Thyroid gland (tissue), 4 donors: ENCODE results near the gene CDK3. TPM values are rescaled to one million over a fixed set of nuclear protein-coding genes. Genes with fewer than 3 reads are reported as not detected.
A peak's percentile ranks its signal among the peaks of the same experiment; 100 is the strongest.

Source experiments
- DNase-seq, 2 donors: peaks; one replicate each; pipeline ENCODE4 v3.0.0-alpha.2; 2019
- H3K27ac ChIP-seq, 3 donors: fragments of 200-600 bp; sonication (generic); 1 replicate in 2 of 3; 2 replicates in 1 of 3; pipeline ENCODE4 v1.5.1; 2016 to 2019; ENCODE audit warnings: mild to moderate bottlenecking in 1 of 3, moderate library complexity in 1 of 3
- H3K27me3 ChIP-seq: fragments of 200-600 bp; sonication (generic); one replicate; pipeline ENCODE4 v1.5.1; 2019
- H3K36me3 ChIP-seq, 2 donors: fragments of 200-600 bp; sonication (generic); one replicate each; pipeline ENCODE4 v1.5.1; 2016 to 2019
- H3K4me1 ChIP-seq, 2 donors: fragments of 200-600 bp; sonication (generic); one replicate each; pipeline ENCODE4 v1.5.1; 2017 to 2019
- H3K4me3 ChIP-seq, 3 donors: fragments of 200-600 bp; sonication (generic); replicated peaks in 1 of 3; 1 replicate in 2 of 3; 2 replicates in 1 of 3; pipeline ENCODE4 v1.5.1; 2016; ENCODE audit warnings: mild to moderate bottlenecking in 1 of 3
- H3K9me3 ChIP-seq: fragments of 200-600 bp; sonication (generic); one replicate; pipeline ENCODE4 v1.5.1; 2017
- CTCF ChIP-seq, 6 experiments: fragments of 200-600 bp in 3 of 6; fragments of 450-650 bp in 3 of 6; sonication (generic) in 3 of 6; IDR thresholded peaks; one replicate each; pipeline ENCODE4 v1.5.1; 2016 to 2019; ENCODE audit warnings: antibody characterized with exemption in 6 of 6, mild to moderate bottlenecking in 2 of 6, inconsistent platforms in 1 of 6, moderate library complexity in 1 of 6
- POLR2A ChIP-seq, 2 donors: fragments of 450-650 bp; IDR thresholded peaks; one replicate each; pipeline ENCODE4 v1.6.1; 2017; ENCODE audit warnings: antibody characterized with exemption in 2 of 2, mild to moderate bottlenecking in 2 of 2, moderate library complexity in 1 of 2
- WGBS, 2 donors: methylation state at CpG; one replicate each; pipeline ENCODE4 v1.1.5; 2017; 5-methylcytosine and 5-hydroxymethylcytosine counted together
- intact Hi-C: fragments of 100-400 bp; cut with DNase I; formaldehyde crosslinking; loops from one replicate; pipeline ENCODE4 v1.15.1; 2023
- total RNA-seq, 4 donors: library from RNA; depleted of rRNA; stranded (reverse); fragments of >200 nt; gene quantifications; one replicate each; pipeline ENCODE4 v1.2.3, GENCODE V29; 2016

The CDK3 gene
- total RNA-seq, 4 donors from 2014 or later: 3.1 to 9.7 (median 9.3) TPM

GRCh38 chr17:76025294-76025693, 24.6 kb downstream of the CDK3 start:
- Histone ChIP-seq H3K9me3 (no peaks in the 10 kb centered on the region), H3K4me3 (no peak overlapping the region), H3K27me3 (no peaks in the 10 kb centered on the region), H3K36me3 (peaks cover 0 to 3% of the 10 kb centered on the region in 2 donors), H3K27ac (no peak overlapping the region), H3K4me1 (peaks cover 9 to 11% of the 10 kb centered on the region in 2 donors)
- no peak for TF ChIP-seq POLR2A (IDR thresholded peaks at IDR 0.05)
- TF ChIP-seq CTCF (IDR thresholded peaks at IDR 0.05): no peak
- no peak for DNase-seq
- intact Hi-C loops: no loop called here
- 90 to 95% methylated on average over 6 to 8 of the region's 12 CpGs for WGBS, 2 donors

- WGBS, 2 donors: 17 to 32% methylated on average over 1 to 6 of the region's 15 CpGs
- peak overlapping the region; percentile 15 to 82 (median 68) for H3K27ac ChIP-seq
- intact Hi-C loops: no loop called here
- H3K9me3 ChIP-seq: no peaks in the 10 kb centered on the region
- H3K36me3 ChIP-seq: peaks cover 0 to 3% of the 10 kb centered on the region in 2 donors
- H3K27me3 ChIP-seq: no peaks in the 10 kb centered on the region
- TF ChIP-seq POLR2A (IDR thresholded peaks at IDR 0.05): no peak
- peak in 3 of 6 experiments; percentile 34 to 51 (median 41) for TF ChIP-seq CTCF (IDR thresholded peaks at IDR 0.05)
- peaks cover 9 to 11% of the 10 kb centered on the region in 2 donors for H3K4me1 ChIP-seq
- DNase-seq: peak; percentile 69 to 75
- H3K4me3 ChIP-seq: peak overlapping the region in 2 of 3 donors; percentile 18 to 34
Observed at GRCh38 chr17:76026714-76027158, 26.1 kb downstream of the CDK3 start.

GRCh38 chr17:76027159-76027839, 26.6 kb downstream of the CDK3 start, which contains the start of gene EVPL:
TSS of gene EVPL (minus strand) at chr17:76027306. CDS start at chr17:76027198, 108 bp downstream.
- peak; percentile 97 to 98 for DNase-seq
- Histone ChIP-seq H3K4me3 (peak within 1 kb of the TSS in 2 of 3 donors; percentile 18 to 34), H3K27me3 (no peaks in the 10 kb centered on the region), H3K36me3 (peaks cover 0 to 3% of the 10 kb centered on the region in 2 donors), H3K4me1 (peaks cover 9 to 11% of the 10 kb centered on the region in 2 donors), H3K27ac (peak within 1 kb of the TSS; percentile 15 to 82 (median 68)), H3K9me3 (no peaks in the 10 kb centered on the region)
- intact Hi-C loops: no loop called here
- WGBS, 2 donors: 22 to 45% methylated on average over 1 to 13 of the region's 24 CpGs
- TF ChIP-seq POLR2A (IDR thresholded peaks at IDR 0.05) (peak in 1 of 2 donors; percentile 78), CTCF (IDR thresholded peaks at IDR 0.05) (peak in 1 of 6 experiments; percentile 9)

GRCh38 chr17:76032073-76032779, 31.6 kb downstream of the CDK3 start:
- Histone ChIP-seq H3K4me3 (no peak overlapping the region), H3K27ac (no peak overlapping the region), H3K36me3 (no peaks in the 10 kb centered on the region), H3K27me3 (no peaks in the 10 kb centered on the region), H3K4me1 (peaks cover 5 to 6% of the 10 kb centered on the region in 2 donors), H3K9me3 (no peaks in the 10 kb centered on the region)
- intact Hi-C loops: no loop called here
- WGBS, 2 donors: 80 to 84% methylated on average over 20 of the region's 20 CpGs
- DNase-seq: no peak
- TF ChIP-seq CTCF (IDR thresholded peaks at IDR 0.05) (no peak), POLR2A (IDR thresholded peaks at IDR 0.05) (no peak)

- H3K4me1 ChIP-seq: peaks cover 1 to 2% of the 10 kb centered on the region in 2 donors
- intact Hi-C loops: no loop called here
- H3K27ac ChIP-seq: no peak overlapping the region
- H3K36me3 ChIP-seq: no peaks in the 10 kb centered on the region
- DNase-seq: no peak
- TF ChIP-seq CTCF (IDR thresholded peaks at IDR 0.05) (no peak), POLR2A (IDR thresholded peaks at IDR 0.05) (no peak)
- no peaks in the 10 kb centered on the region for H3K9me3 ChIP-seq
- no peaks in the 10 kb centered on the region for H3K27me3 ChIP-seq
- no peak overlapping the region for H3K4me3 ChIP-seq
- WGBS, 2 donors: 94 to 99% methylated on average over 5 of the region's 5 CpGs
Observed at GRCh38 chr17:76032780-76033108, 32.1 kb downstream of the CDK3 start.
